A673 (cell line): ENCODE results near the gene FAM228B. TPM values are rescaled to one million over a fixed set of nuclear protein-coding genes. Genes with fewer than 3 reads are reported as not detected.
"Not testable (repeated sequence)": the region's sequence is repeated elsewhere in the genome, so short reads cannot be mapped to it uniquely, and the experiment has no call there.

Experiments used
- BruUV-seq: library from RNA; stranded (reverse); fragments of 400-500 nt; replicated peaks from 2 replicates; lab custom pipeline; 2021; lab: Mats Ljungman, UMichigan
- CTCF ChIA-PET: fragments of 300-600 bp; sonication (Branson Sonifier 250); formaldehyde crosslinking; loops from one replicate; lab custom pipeline; 2022; ENCODE audit warnings: antibody characterized with exemption; lab: Charles Lee
- POLR2A ChIA-PET: fragments of 300-600 bp; sonication (Branson Sonifier 250); formaldehyde crosslinking; loops from one replicate; lab custom pipeline; 2022; ENCODE audit warnings: antibody characterized with exemption; ENCODE audit not compliant: low non-redundant PET; lab: Charles Lee
- DNase-seq: peaks from one replicate; pipeline ENCODE4 v3.0.0-alpha.2; 2015; ENCODE audit warnings: low spot score
- H3K27ac ChIP-seq: fragments of 200-600 bp; sonication (generic); 2 replicates; pipeline ENCODE4 v1.5.1; 2016; ENCODE audit warnings: mixed run types, low read depth, mild to moderate bottlenecking, mixed read lengths, antibody characterized with exemption, low read length; ENCODE audit not compliant: poor library complexity, severe bottlenecking
- H3K27me3 ChIP-seq: fragments of 200-600 bp; sonication (generic); replicated peaks from 2 replicates; pipeline ENCODE4 v1.6.1; 2017; ENCODE audit warnings: mixed run types, low read depth, mild to moderate bottlenecking, mixed read lengths, antibody characterized with exemption, low read length; ENCODE audit not compliant: insufficient read depth, poor library complexity
- H3K36me3 ChIP-seq: fragments of 200-600 bp; sonication (generic); 2 replicates; pipeline ENCODE4 v1.6.1; 2016; ENCODE audit warnings: mixed run types, mild to moderate bottlenecking, mixed read lengths, antibody characterized with exemption, low read length; ENCODE audit not compliant: insufficient read depth, poor library complexity, severe bottlenecking
- H3K4me1 ChIP-seq: fragments of 200-600 bp; sonication (generic); 2 replicates; pipeline ENCODE4 v1.6.1; 2017; ENCODE audit warnings: mixed run types, mild to moderate bottlenecking, mixed read lengths, antibody characterized with exemption, low read length; ENCODE audit not compliant: insufficient read depth, poor library complexity, severe bottlenecking
- H3K4me3 ChIP-seq: fragments of 200-600 bp; sonication (generic); 2 replicates; pipeline ENCODE4 v1.5.1; 2016; ENCODE audit warnings: low read depth, mixed run types, mild to moderate bottlenecking, mixed read lengths, low read length; ENCODE audit not compliant: poor library complexity, severe bottlenecking
- H3K9me3 ChIP-seq: fragments of 200-600 bp; sonication (generic); 2 replicates; pipeline ENCODE4 v1.6.1; 2016; ENCODE audit warnings: mixed run types, low read depth, mild to moderate bottlenecking, mixed read lengths, antibody characterized with exemption, low read length; ENCODE audit not compliant: poor library complexity, severe bottlenecking
- CTCF ChIP-seq: fragments of 300-800, 200-600 bp; sonication (generic); conservative IDR thresholded peaks from 2 replicates; pipeline ENCODE4 v1.5.1; 2017; ENCODE audit warnings: low read depth, mild to moderate bottlenecking, antibody characterized with exemption, low read length, moderate library complexity, mixed read lengths
- EZH2 ChIP-seq: fragments of 200-600 bp; sonication (generic); IDR thresholded peaks from 2 replicates; pipeline ENCODE4 v1.6.1; 2017; ENCODE audit warnings: borderline replicate concordance, low read depth, mild to moderate bottlenecking, mixed read lengths, antibody characterized with exemption, low read length; ENCODE audit not compliant: poor library complexity, severe bottlenecking
- intact Hi-C: fragments of 100-400 bp; cut with micrococcal nuclease; formaldehyde crosslinking; loops from one replicate; pipeline ENCODE4 v1.10.0; 2022; ENCODE audit not compliant: unreplicated experiment
- total RNA-seq: library from RNA; stranded (reverse); gene quantifications from 2 replicates; pipeline ENCODE4 v1.2.3, GENCODE V29; 2021

Gene FAM228B
- total RNA-seq, 1 experiment from 2014 or later, result 6.8 TPM

- peaks cover 11% of the 10 kb centered on the region for H3K4me1 ChIP-seq
- intact Hi-C loops, result no loop called here
- no peak for TF ChIP-seq CTCF
- no peak for TF ChIP-seq EZH2
- CTCF ChIA-PET, result no interaction called here
- DNase-seq, result no peak
- BruUV-seq, result TSS peak; percentile 43
- no peaks in the 10 kb centered on the region for H3K36me3 ChIP-seq
- H3K27me3 ChIP-seq, result no peaks in the 10 kb centered on the region
- peak overlapping the region; percentile 73 for H3K27ac ChIP-seq
- peak overlapping the region; percentile 56 for H3K4me3 ChIP-seq
- POLR2A ChIA-PET, result no interaction called here
- H3K9me3 ChIP-seq, result no peaks in the 10 kb centered on the region
Observed at GRCh38 chr2:24123922-24124580, 782 bp downstream of the FAM228B start.

GRCh38 chr2:24125956-24126355 lies 2.7 kb downstream of the FAM228B start:
- no TSS peak for BruUV-seq
- no peak overlapping the region for H3K4me3 ChIP-seq
- H3K9me3 ChIP-seq, result no peaks in the 10 kb centered on the region
- peaks cover 11% of the 10 kb centered on the region for H3K4me1 ChIP-seq
- H3K36me3 ChIP-seq, result no peaks in the 10 kb centered on the region
- intact Hi-C loops, result no loop called here
- no peak for TF ChIP-seq CTCF
- TF ChIP-seq EZH2, result no peak
- H3K27ac ChIP-seq, result no peak overlapping the region
- H3K27me3 ChIP-seq, result no peaks in the 10 kb centered on the region
- CTCF ChIA-PET, result interaction anchor here (0.6 kb wide), 1 partner anchor 741 kb away, joined by 7 read pairs; the partner anchor contains the start of gene KLHL29
- POLR2A ChIA-PET, result no interaction called here
- no peak for DNase-seq

GRCh38 chr2:24132543-24132942 lies 9.3 kb downstream of the FAM228B start:
- intact Hi-C loops, result no loop called here
- H3K27me3 ChIP-seq, result no peaks in the 10 kb centered on the region
- H3K9me3 ChIP-seq, result no peaks in the 10 kb centered on the region
- CTCF ChIA-PET, result no interaction called here
- H3K4me3 ChIP-seq, result no peak overlapping the region
- no peak for DNase-seq
- POLR2A ChIA-PET, result no interaction called here
- H3K4me1 ChIP-seq, result no peaks in the 10 kb centered on the region
- no TSS peak for BruUV-seq
- no peaks in the 10 kb centered on the region for H3K36me3 ChIP-seq
- TF ChIP-seq CTCF, result no peak
- TF ChIP-seq EZH2, result no peak
- no peak overlapping the region for H3K27ac ChIP-seq

- H3K4me3 ChIP-seq, intact Hi-C loops, CTCF ChIA-PET, H3K27me3 ChIP-seq, H3K27ac ChIP-seq, POLR2A ChIA-PET, H3K36me3 ChIP-seq, H3K9me3 ChIP-seq, DNase-seq, BruUV-seq, H3K4me1 ChIP-seq: not testable (repeated sequence)
Observed at GRCh38 chr2:24140305-24140704, 17.0 kb downstream of the FAM228B start.
